Measurements from ENCODE around the gene DNAJC27.

DNAJC27 gene

DNA sequence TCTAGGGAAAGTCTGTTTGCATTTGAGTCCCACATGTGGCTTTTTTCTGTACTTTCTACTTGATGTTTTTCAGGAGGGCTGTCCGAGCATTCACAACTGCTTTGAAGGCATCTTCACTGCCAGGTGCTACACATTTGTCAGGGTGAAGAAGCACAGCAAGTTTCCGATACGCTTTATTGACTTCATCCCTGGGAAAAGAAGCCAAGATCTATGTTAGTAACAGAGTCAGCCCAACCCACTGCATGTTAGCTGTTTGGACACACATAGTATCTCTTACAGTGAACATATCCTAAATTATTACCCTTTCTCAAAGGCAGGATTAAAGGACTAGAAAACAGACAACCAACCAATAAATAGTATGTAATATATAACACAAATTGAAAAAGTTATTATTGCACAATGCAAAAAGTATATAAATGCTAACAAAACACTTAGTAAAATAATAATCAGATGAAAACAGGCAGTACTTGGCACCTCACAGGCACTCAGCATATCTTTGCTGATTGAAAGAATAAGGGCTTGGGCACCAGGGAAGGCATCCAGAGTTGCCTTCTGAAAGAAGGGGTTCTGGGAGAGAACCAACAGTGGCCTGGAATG lies 24.1 kb downstream of the DNAJC27 start:
- Histone ChIP-seq H3K9ac (ENCODE audit: low read length in 2 of 2) (peak overlapping the region in 1 of 2 donors; percentile 52), H3K4me1 (ENCODE audit: control insufficient read depth, insufficient read depth, low read length) (no peaks in the 10 kb centered on the region), H3K27ac (ENCODE audit: low read length) (no peak overlapping the region), H3K36me3 (ENCODE audit: control insufficient read depth in 2 of 2, insufficient read depth in 2 of 2, low read length in 2 of 2) (peaks cover 33 to 35% of the 10 kb centered on the region in 2 donors), H3K27me3 (ENCODE audit: control insufficient read depth in 1 of 2, insufficient read depth in 2 of 2, low read length in 2 of 2) (no peaks in the 10 kb centered on the region), H3K4me3 (ENCODE audit: low read length in 2 of 2) (no peak overlapping the region), H3K9me3 (ENCODE audit: control insufficient read depth in 2 of 2, low read length in 2 of 2) (no peaks in the 10 kb centered on the region)

- Histone ChIP-seq H3K27ac (ENCODE audit: low read length) (no peak overlapping the region), H3K4me1 (ENCODE audit: control insufficient read depth, insufficient read depth, low read length) (no peaks in the 10 kb centered on the region), H3K4me3 (ENCODE audit: low read length in 2 of 2) (no peak overlapping the region), H3K27me3 (ENCODE audit: control insufficient read depth in 1 of 2, insufficient read depth in 2 of 2, low read length in 2 of 2) (no peaks in the 10 kb centered on the region), H3K9me3 (ENCODE audit: control insufficient read depth in 2 of 2, low read length in 2 of 2) (no peaks in the 10 kb centered on the region), H3K9ac (ENCODE audit: low read length in 2 of 2) (no peak overlapping the region), H3K36me3 (ENCODE audit: control insufficient read depth in 2 of 2, insufficient read depth in 2 of 2, low read length in 2 of 2) (peaks cover 22 to 28% of the 10 kb centered on the region in 2 donors)
These were observed 25.8 kb downstream of the DNAJC27 start for GRCh38 chr2:24945907-24946306.

GRCh38 chr2:24943427-24944053 lies 28.2 kb downstream of the DNAJC27 start:
- no peak overlapping the region for H3K4me3 ChIP-seq (ENCODE audit: low read length in 2 of 2)
- H3K9me3 ChIP-seq (ENCODE audit: control insufficient read depth in 2 of 2, low read length in 2 of 2), result no peaks in the 10 kb centered on the region
- no peak overlapping the region for H3K27ac ChIP-seq (ENCODE audit: low read length)
- H3K9ac ChIP-seq (ENCODE audit: low read length in 2 of 2), result no peak overlapping the region
- peaks cover 21 to 22% of the 10 kb centered on the region in 2 donors for H3K36me3 ChIP-seq (ENCODE audit: control insufficient read depth in 2 of 2, insufficient read depth in 2 of 2, low read length in 2 of 2)
- H3K27me3 ChIP-seq (ENCODE audit: control insufficient read depth in 1 of 2, insufficient read depth in 2 of 2, low read length in 2 of 2), result no peaks in the 10 kb centered on the region
- no peaks in the 10 kb centered on the region for H3K4me1 ChIP-seq (ENCODE audit: control insufficient read depth, insufficient read depth, low read length)

DNA sequence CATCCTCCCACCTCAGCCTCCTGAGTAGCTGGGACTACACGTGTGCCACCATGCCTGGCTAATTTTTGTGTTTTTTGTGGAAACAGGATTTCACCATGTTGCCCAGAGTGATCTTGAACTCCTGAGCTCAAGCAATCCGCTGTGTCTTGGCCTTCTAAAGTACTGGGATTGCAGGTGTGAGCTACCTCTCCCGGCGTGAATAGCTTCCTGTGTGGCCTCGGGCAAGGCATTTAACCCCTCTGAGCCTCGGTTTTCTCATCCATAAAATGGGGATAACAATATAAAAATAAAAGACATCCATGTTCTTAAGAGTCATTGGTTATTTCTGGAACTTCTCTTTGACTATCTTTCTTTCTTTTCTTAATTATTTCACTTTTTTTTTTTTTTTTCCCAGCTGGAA lies 32.4 kb downstream of the DNAJC27 start:
- no peak overlapping the region for H3K27ac ChIP-seq (ENCODE audit: low read length)
- H3K27me3 ChIP-seq (ENCODE audit: control insufficient read depth in 1 of 2, insufficient read depth in 2 of 2, low read length in 2 of 2), result no peaks in the 10 kb centered on the region
- H3K9ac ChIP-seq (ENCODE audit: low read length in 2 of 2), result no peak overlapping the region
- H3K36me3 ChIP-seq (ENCODE audit: control insufficient read depth in 2 of 2, insufficient read depth in 2 of 2, low read length in 2 of 2), result no peaks in the 10 kb centered on the region
- no peaks in the 10 kb centered on the region for H3K4me1 ChIP-seq (ENCODE audit: control insufficient read depth, insufficient read depth, low read length)
- H3K4me3 ChIP-seq (ENCODE audit: low read length in 2 of 2), result no peak overlapping the region
- H3K9me3 ChIP-seq (ENCODE audit: control insufficient read depth in 2 of 2, low read length in 2 of 2), result no peaks in the 10 kb centered on the region

GRCh38 chr2:24937236-24937635 lies 34.5 kb downstream of the DNAJC27 start:
- Histone ChIP-seq H3K27ac (ENCODE audit: low read length) (no peak overlapping the region), H3K27me3 (ENCODE audit: control insufficient read depth in 1 of 2, insufficient read depth in 2 of 2, low read length in 2 of 2) (no peaks in the 10 kb centered on the region), H3K4me3 (ENCODE audit: low read length in 2 of 2) (no peak overlapping the region), H3K9ac (ENCODE audit: low read length in 2 of 2) (no peak overlapping the region), H3K4me1 (ENCODE audit: control insufficient read depth, insufficient read depth, low read length) (no peaks in the 10 kb centered on the region), H3K36me3 (ENCODE audit: control insufficient read depth in 2 of 2, insufficient read depth in 2 of 2, low read length in 2 of 2) (no peaks in the 10 kb centered on the region), H3K9me3 (ENCODE audit: control insufficient read depth in 2 of 2, low read length in 2 of 2) (no peaks in the 10 kb centered on the region)

DNA sequence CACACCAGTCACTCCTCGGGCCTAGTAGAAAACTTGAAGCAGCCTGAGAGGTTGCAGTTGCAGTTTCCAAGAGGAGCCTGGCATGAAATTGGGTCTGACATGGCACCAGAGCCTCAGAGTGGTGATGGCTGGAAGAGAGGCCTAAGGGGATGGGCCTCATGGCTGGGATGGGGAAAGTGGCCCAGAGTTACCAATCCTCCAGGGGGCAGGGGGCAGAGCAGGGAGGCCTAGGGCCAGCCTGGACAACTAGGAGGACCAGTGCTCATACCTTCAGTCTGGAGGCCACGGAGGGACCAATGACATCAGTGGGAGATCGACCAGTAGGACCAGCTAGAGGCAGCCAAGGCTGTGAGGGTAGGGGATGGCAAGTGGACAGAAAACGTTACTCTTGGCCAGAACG lies 36.6 kb downstream of the DNAJC27 start:
- Histone ChIP-seq H3K4me1 (ENCODE audit: control insufficient read depth, insufficient read depth, low read length) (no peaks in the 10 kb centered on the region), H3K4me3 (ENCODE audit: low read length in 2 of 2) (no peak overlapping the region)

GRCh38 chr2:24932715-24933114 lies 39.0 kb downstream of the DNAJC27 start:
- no peak overlapping the region for H3K4me3 ChIP-seq (ENCODE audit: low read length in 2 of 2)
- H3K4me1 ChIP-seq (ENCODE audit: control insufficient read depth, insufficient read depth, low read length), result no peaks in the 10 kb centered on the region
- no peaks in the 10 kb centered on the region for H3K9me3 ChIP-seq (ENCODE audit: control insufficient read depth in 2 of 2, low read length in 2 of 2)
- no peaks in the 10 kb centered on the region for H3K36me3 ChIP-seq (ENCODE audit: control insufficient read depth in 2 of 2, insufficient read depth in 2 of 2, low read length in 2 of 2)
- H3K27me3 ChIP-seq (ENCODE audit: control insufficient read depth in 1 of 2, insufficient read depth in 2 of 2, low read length in 2 of 2), result no peaks in the 10 kb centered on the region
- H3K27ac ChIP-seq (ENCODE audit: low read length), result no peak overlapping the region
- H3K9ac ChIP-seq (ENCODE audit: low read length in 2 of 2), result no peak overlapping the region

More for the DNA sequence above, 36.6 kb downstream of the DNAJC27 start:
- H3K9ac ChIP-seq (ENCODE audit: low read length in 2 of 2), result no peak overlapping the region
- H3K27me3 ChIP-seq (ENCODE audit: control insufficient read depth in 1 of 2, insufficient read depth in 2 of 2, low read length in 2 of 2), result no peaks in the 10 kb centered on the region
- no peak overlapping the region for H3K27ac ChIP-seq (ENCODE audit: low read length)
- no peaks in the 10 kb centered on the region for H3K9me3 ChIP-seq (ENCODE audit: control insufficient read depth in 2 of 2, low read length in 2 of 2)
- no peaks in the 10 kb centered on the region for H3K36me3 ChIP-seq (ENCODE audit: control insufficient read depth in 2 of 2, insufficient read depth in 2 of 2, low read length in 2 of 2)

GRCh38 chr2:24930768-24931167 lies 41.0 kb downstream of the DNAJC27 start:
- Histone ChIP-seq H3K4me1 (ENCODE audit: control insufficient read depth, insufficient read depth, low read length) (peaks cover 9% of the 10 kb centered on the region), H3K36me3 (ENCODE audit: control insufficient read depth in 2 of 2, insufficient read depth in 2 of 2, low read length in 2 of 2) (no peaks in the 10 kb centered on the region), H3K27me3 (ENCODE audit: control insufficient read depth in 1 of 2, insufficient read depth in 2 of 2, low read length in 2 of 2) (no peaks in the 10 kb centered on the region), H3K4me3 (ENCODE audit: low read length in 2 of 2) (no peak overlapping the region), H3K9me3 (ENCODE audit: control insufficient read depth in 2 of 2, low read length in 2 of 2) (no peaks in the 10 kb centered on the region), H3K27ac (ENCODE audit: low read length) (no peak overlapping the region), H3K9ac (ENCODE audit: low read length in 2 of 2) (no peak overlapping the region)

DNA sequence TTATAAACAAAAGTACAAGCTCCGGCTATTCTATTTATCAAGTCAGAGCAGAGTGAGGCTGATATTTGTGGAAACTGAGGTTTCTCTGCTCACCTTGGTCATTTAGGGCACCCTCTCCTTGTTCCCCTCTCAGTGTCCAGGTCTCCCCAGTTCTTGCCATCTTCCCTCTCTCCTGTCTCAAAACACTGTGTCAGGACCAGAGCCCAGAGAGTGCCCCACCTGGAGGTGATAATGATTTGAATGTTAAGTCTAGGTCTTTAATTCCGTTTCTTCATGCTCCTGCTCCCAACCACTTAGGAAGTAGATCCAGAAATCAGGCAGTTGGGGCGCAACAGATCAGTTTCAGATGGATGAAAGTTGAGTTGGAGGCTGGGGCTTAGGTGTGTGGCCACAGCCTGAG lies 42.5 kb downstream of the DNAJC27 start:
- Histone ChIP-seq H3K27me3 (ENCODE audit: control insufficient read depth in 1 of 2, insufficient read depth in 2 of 2, low read length in 2 of 2) (peaks cover 0 to 4% of the 10 kb centered on the region in 2 donors), H3K4me1 (ENCODE audit: control insufficient read depth, insufficient read depth, low read length) (peaks cover 9% of the 10 kb centered on the region), H3K4me3 (ENCODE audit: low read length in 2 of 2) (no peak overlapping the region), H3K9ac (ENCODE audit: low read length in 2 of 2) (no peak overlapping the region), H3K36me3 (ENCODE audit: control insufficient read depth in 2 of 2, insufficient read depth in 2 of 2, low read length in 2 of 2) (no peaks in the 10 kb centered on the region), H3K27ac (ENCODE audit: low read length) (no peak overlapping the region), H3K9me3 (ENCODE audit: control insufficient read depth in 2 of 2, low read length in 2 of 2) (no peaks in the 10 kb centered on the region)

DNA sequence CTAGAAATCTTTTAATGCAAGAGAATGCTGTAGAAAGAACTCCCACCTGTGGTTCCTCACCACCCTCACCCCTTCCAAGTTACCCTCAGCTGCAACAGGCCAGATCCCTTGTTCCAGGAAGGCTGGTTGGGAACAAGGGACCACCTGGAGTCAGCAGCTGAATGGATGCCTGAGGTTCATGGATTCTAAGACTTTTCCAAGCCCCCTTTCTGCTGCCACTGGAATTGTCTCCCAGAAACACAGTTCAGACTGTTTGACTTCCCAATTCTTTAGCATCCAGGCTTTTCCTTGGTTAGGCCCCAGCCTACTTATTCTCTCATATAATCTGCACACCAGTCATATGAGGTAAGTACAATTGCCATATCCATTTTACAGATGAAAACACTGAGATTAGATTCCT lies 43.7 kb downstream of the DNAJC27 start:
- Histone ChIP-seq H3K27me3 (ENCODE audit: control insufficient read depth in 1 of 2, insufficient read depth in 2 of 2, low read length in 2 of 2) (peaks cover 0 to 4% of the 10 kb centered on the region in 2 donors), H3K27ac (ENCODE audit: low read length) (no peak overlapping the region), H3K9me3 (ENCODE audit: control insufficient read depth in 2 of 2, low read length in 2 of 2) (no peaks in the 10 kb centered on the region), H3K4me3 (ENCODE audit: low read length in 2 of 2) (no peak overlapping the region), H3K36me3 (ENCODE audit: control insufficient read depth in 2 of 2, insufficient read depth in 2 of 2, low read length in 2 of 2) (no peaks in the 10 kb centered on the region), H3K4me1 (ENCODE audit: control insufficient read depth, insufficient read depth, low read length) (peaks cover 9% of the 10 kb centered on the region), H3K9ac (ENCODE audit: low read length in 2 of 2) (no peak overlapping the region)

- peaks cover 0 to 4% of the 10 kb centered on the region in 2 donors for H3K27me3 ChIP-seq (ENCODE audit: control insufficient read depth in 1 of 2, insufficient read depth in 2 of 2, low read length in 2 of 2)
- H3K9me3 ChIP-seq (ENCODE audit: control insufficient read depth in 2 of 2, low read length in 2 of 2), result no peaks in the 10 kb centered on the region
- peaks cover 9% of the 10 kb centered on the region for H3K4me1 ChIP-seq (ENCODE audit: control insufficient read depth, insufficient read depth, low read length)
- no peaks in the 10 kb centered on the region for H3K36me3 ChIP-seq (ENCODE audit: control insufficient read depth in 2 of 2, insufficient read depth in 2 of 2, low read length in 2 of 2)
- H3K27ac ChIP-seq (ENCODE audit: low read length), result peak overlapping the region; percentile 24
- H3K4me3 ChIP-seq (ENCODE audit: low read length in 2 of 2), result peak overlapping the region in 1 of 2 donors; percentile 57
- no peak overlapping the region for H3K9ac ChIP-seq (ENCODE audit: low read length in 2 of 2)
These were observed 45.0 kb downstream of the DNAJC27 start for GRCh38 chr2:24926602-24927252.

Measured in stomach smooth muscle (tissue), 2 donors.